DOHH2 (cell line): ENCODE measurements around the gene RTP2.

Experiments
- H3F3A ChIP-seq: fragments of 200-600 bp; sonication (generic), shearing (Covaris generic); 2 replicates; pipeline ENCODE4 v1.6.0; 2016; ENCODE audit warnings: antibody characterized with exemption, mild to moderate bottlenecking; ENCODE audit not compliant: control insufficient read depth, insufficient read depth
- H3K27ac ChIP-seq: fragments of 200-600 bp; sonication (generic); 2 replicates; pipeline ENCODE4 v1.5.1; 2014; ENCODE audit warnings: low read depth, mild to moderate bottlenecking, low read length, moderate library complexity
- H3K27me3 ChIP-seq: fragments of 200-600 bp; sonication (generic); 2 replicates; pipeline ENCODE4 v1.6.1; 2014; ENCODE audit warnings: mild to moderate bottlenecking, low read length, mixed read lengths; ENCODE audit not compliant: control insufficient read depth
- H3K36me3 ChIP-seq: fragments of 200-600 bp; sonication (generic); 2 replicates; pipeline ENCODE4 v1.6.1; 2014; ENCODE audit warnings: mild to moderate bottlenecking, low read length, moderate library complexity, mixed read lengths; ENCODE audit not compliant: control insufficient read depth
- H3K4me1 ChIP-seq: fragments of 200-600 bp; sonication (generic); 2 replicates; pipeline ENCODE4 v1.6.1; 2014; ENCODE audit warnings: mild to moderate bottlenecking, low read length, mixed read lengths; ENCODE audit not compliant: control insufficient read depth
- H3K4me2 ChIP-seq: fragments of 200-600 bp; sonication (generic); 2 replicates; pipeline ENCODE4 v1.6.0; 2014; ENCODE audit warnings: mild to moderate bottlenecking, low read length, moderate library complexity
- H3K4me3 ChIP-seq: fragments of 200-600 bp; sonication (generic); 2 replicates; pipeline ENCODE4 v1.5.1; 2014; ENCODE audit warnings: mild to moderate bottlenecking, low read length, mixed read lengths
- H3K79me2 ChIP-seq: fragments of 200-600 bp; sonication (generic); 2 replicates; pipeline ENCODE4 v1.6.1; 2014; ENCODE audit warnings: mild to moderate bottlenecking, low read length, mixed read lengths; ENCODE audit not compliant: control insufficient read depth
- H3K9me2 ChIP-seq: fragments of 200-600 bp; sonication (generic); replicated peaks from 2 replicates; pipeline ENCODE4 v1.6.1; 2014; ENCODE audit warnings: mild to moderate bottlenecking, low read length, mixed read lengths; ENCODE audit not compliant: control insufficient read depth
- H3K9me3 ChIP-seq: fragments of 200-600 bp; sonication (generic); 2 replicates; pipeline ENCODE4 v1.6.1; 2014; ENCODE audit warnings: antibody characterized with exemption, low read length, mixed read lengths; ENCODE audit not compliant: control insufficient read depth, insufficient read depth
- H4K20me1 ChIP-seq: fragments of 200-600 bp; sonication (generic); 2 replicates; pipeline ENCODE4 v1.6.0; 2014; ENCODE audit warnings: low read depth, mild to moderate bottlenecking, antibody characterized with exemption, low read length, moderate library complexity; ENCODE audit not compliant: control insufficient read depth, insufficient read depth
- CTCF ChIP-seq: fragments of 200-600 bp; sonication (generic); IDR thresholded peaks from one replicate; pipeline ENCODE4 v1.5.1; 2014; ENCODE audit warnings: antibody characterized with exemption, mild to moderate bottlenecking, low read depth, low read length; ENCODE audit not compliant: poor library complexity, severe bottlenecking
- EZH2phosphoT487 ChIP-seq: fragments of 200-600 bp; sonication (generic); IDR thresholded peaks from 2 replicates; pipeline ENCODE4 v1.6.1; 2017; ENCODE audit warnings: borderline replicate concordance, mild to moderate bottlenecking, antibody characterized with exemption, low read length, moderate library complexity, mixed read lengths

RTP2 gene

GRCh38 chr3:187743195-187744141 lies 41.1 kb upstream of the RTP2 start:
- peaks cover 13% of the 10 kb centered on the region for H4K20me1 ChIP-seq
- peaks cover 50% of the 10 kb centered on the region for H3F3A ChIP-seq
- peaks cover 69% of the 10 kb centered on the region for H3K36me3 ChIP-seq
- H3K9me3 ChIP-seq, result no peaks in the 10 kb centered on the region
- peaks cover 38% of the 10 kb centered on the region for H3K4me1 ChIP-seq
- H3K4me2 ChIP-seq, result peak overlapping the region; percentile 93
- peak overlapping the region; percentile 89 for H3K27ac ChIP-seq
- H3K27me3 ChIP-seq, result no peaks in the 10 kb centered on the region
- peak overlapping the region; percentile 80 for H3K4me3 ChIP-seq
- TF ChIP-seq EZH2phosphoT487 (no peak), CTCF (no peak)
- no peaks in the 10 kb centered on the region for H3K9me2 ChIP-seq
- peaks cover 97% of the 10 kb centered on the region for H3K79me2 ChIP-seq

GRCh38 chr3:187742351-187743171 lies 40.2 kb upstream of the RTP2 start:
- Histone ChIP-seq H3K9me2 (no peaks in the 10 kb centered on the region), H4K20me1 (peaks cover 22% of the 10 kb centered on the region), H3K36me3 (peaks cover 78% of the 10 kb centered on the region), H3K27me3 (no peaks in the 10 kb centered on the region), H3K4me3 (peak overlapping the region; percentile 80), H3K79me2 (peaks cover 99% of the 10 kb centered on the region), H3K27ac (peak overlapping the region; percentile 89), H3F3A (peaks cover 50% of the 10 kb centered on the region), H3K9me3 (no peaks in the 10 kb centered on the region), H3K4me2 (peak overlapping the region; percentile 93), H3K4me1 (peaks cover 38% of the 10 kb centered on the region)
- no peak for TF ChIP-seq EZH2phosphoT487
- TF ChIP-seq CTCF, result no peak

- Histone ChIP-seq H3K4me1 (peaks cover 39% of the 10 kb centered on the region), H3K4me3 (peak overlapping the region; percentile 80), H3K27me3 (no peaks in the 10 kb centered on the region), H3K79me2 (peaks cover 99% of the 10 kb centered on the region), H3K36me3 (peaks cover 87% of the 10 kb centered on the region), H3K9me3 (no peaks in the 10 kb centered on the region), H3K9me2 (no peaks in the 10 kb centered on the region), H3K4me2 (peak overlapping the region; percentile 93), H3K27ac (peak overlapping the region; percentile 89), H3F3A (peaks cover 48% of the 10 kb centered on the region), H4K20me1 (peaks cover 30% of the 10 kb centered on the region)
- TF ChIP-seq EZH2phosphoT487 (no peak), CTCF (peak; percentile 96)
Observed at GRCh38 chr3:187741403-187742350, 39.3 kb upstream of the RTP2 start.
